Left colon (tissue), 2 donors: Measurements from ENCODE around the gene PRKAG3. TPM values are rescaled to one million over a fixed set of nuclear protein-coding genes. Genes with fewer than 3 reads are reported as not detected.

Source experiments
- ATAC-seq: fragments of 200-7000 bp; cut with Tn5 transposase; one replicate; pipeline ENCODE4 v1.9.1; 2020; ENCODE audit warnings: mild to moderate bottlenecking, moderate library complexity
- DNase-seq, 2 donors: peaks; one replicate each; pipeline ENCODE4 v3.0.0-alpha.2; 2020
- intact Hi-C, 2 donors: fragments of 100-400 bp; cut with DNase I in 1 of 2; cut with micrococcal nuclease in 1 of 2; formaldehyde crosslinking; loops; one replicate each; pipeline versions ENCODE4 v1.11.2 to v1.14.0; 2022; cut with DNase I, micrococcal nuclease
- total RNA-seq, 2 donors: library from RNA; stranded (reverse); fragmentation: NEBNext Ultra II Directional; extraction: Animal tissue kit (Norgen Biotek cat#: 25700); gene quantifications; one replicate each; pipeline ENCODE4 v1.2.1, GENCODE V29; 2021
- donor health status: DM: no; HTN: no; CAD: no.
- donor health status: DM: yes; HTN: yes; CAD: no.

PRKAG3 gene
- total RNA-seq, 2 donors from 2014 or later = not detected

DNA sequence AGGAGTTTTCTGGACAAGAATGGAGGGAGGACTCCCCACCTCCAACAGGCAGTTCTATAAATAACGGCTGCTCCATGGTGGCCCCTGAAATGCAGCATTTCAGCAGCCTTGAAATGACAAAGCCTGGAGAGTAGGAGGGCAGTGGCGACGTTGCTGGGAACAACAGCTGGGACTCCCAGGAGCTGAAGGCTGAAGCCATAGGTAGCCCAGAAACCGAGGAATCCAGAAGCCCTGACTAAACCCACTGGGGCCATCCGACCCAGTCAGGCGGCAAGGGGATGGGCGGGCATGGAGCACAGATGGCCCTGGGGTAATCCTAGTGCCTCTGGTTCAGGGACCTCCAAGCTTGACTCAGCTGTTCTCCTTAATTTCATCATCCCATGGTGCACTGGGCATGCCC is 9.0 kb downstream of the PRKAG3 start:
- intact Hi-C loops = no loop called here
- ATAC-seq (no peak), DNase-seq (no peak)

DNA sequence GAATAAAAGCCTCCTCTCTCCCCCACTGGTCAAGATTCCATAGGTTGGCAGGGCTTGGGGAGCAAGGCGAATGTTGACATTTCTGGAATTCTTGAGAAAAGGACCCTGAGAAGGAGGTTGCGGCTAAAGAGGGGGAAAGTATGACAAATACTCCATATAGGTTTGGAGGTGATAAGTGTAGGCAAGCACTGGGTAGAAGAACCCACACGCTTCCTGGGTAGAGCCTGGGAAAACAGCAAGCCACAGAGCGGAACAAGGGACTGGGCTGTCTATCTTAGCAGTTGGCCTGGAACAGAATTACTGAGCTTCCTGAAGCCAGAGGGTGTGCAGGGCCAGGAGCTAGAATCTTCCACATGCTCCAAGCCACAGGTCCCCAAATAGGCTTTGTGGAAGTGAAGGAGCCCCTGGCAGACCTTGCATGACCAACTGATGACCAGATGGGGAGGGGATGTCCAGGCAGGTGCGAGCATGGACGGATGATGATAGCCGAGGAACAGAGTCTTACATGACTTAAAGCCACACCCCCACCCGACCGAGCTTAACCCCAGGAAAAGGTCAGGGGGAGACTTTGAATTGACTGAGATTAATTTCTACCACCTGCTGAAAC is 9.9 kb downstream of the PRKAG3 start:
- ATAC-seq (no peak), DNase-seq (no peak)
- intact Hi-C loops = no loop called here

GRCh38 chr2:218820746-218821369 is 10.7 kb downstream of the PRKAG3 start:
- ATAC-seq = no peak

GRCh38 chr2:218819093-218819492 is 12.5 kb downstream of the PRKAG3 start:
- no peak for ATAC-seq
- DNase-seq = no peak
- intact Hi-C loops = no loop called here

More at GRCh38 chr2:218820746-218821369, 10.7 kb downstream of the PRKAG3 start:
- no peak for DNase-seq
- intact Hi-C loops = no loop called here

- DNase-seq (no peak), ATAC-seq (no peak)
- intact Hi-C loops = no loop called here
These were observed 15.0 kb downstream of the PRKAG3 start for GRCh38 chr2:218816561-218817011.

GRCh38 chr2:218815649-218816048 is 16.0 kb downstream of the PRKAG3 start:
- intact Hi-C loops = no loop called here
- DNase-seq (no peak), ATAC-seq (no peak)

- intact Hi-C loops = no loop called here
- ATAC-seq (no peak), DNase-seq (no peak)
These were observed 16.4 kb downstream of the PRKAG3 start for GRCh38 chr2:218815244-218815637.

DNA sequence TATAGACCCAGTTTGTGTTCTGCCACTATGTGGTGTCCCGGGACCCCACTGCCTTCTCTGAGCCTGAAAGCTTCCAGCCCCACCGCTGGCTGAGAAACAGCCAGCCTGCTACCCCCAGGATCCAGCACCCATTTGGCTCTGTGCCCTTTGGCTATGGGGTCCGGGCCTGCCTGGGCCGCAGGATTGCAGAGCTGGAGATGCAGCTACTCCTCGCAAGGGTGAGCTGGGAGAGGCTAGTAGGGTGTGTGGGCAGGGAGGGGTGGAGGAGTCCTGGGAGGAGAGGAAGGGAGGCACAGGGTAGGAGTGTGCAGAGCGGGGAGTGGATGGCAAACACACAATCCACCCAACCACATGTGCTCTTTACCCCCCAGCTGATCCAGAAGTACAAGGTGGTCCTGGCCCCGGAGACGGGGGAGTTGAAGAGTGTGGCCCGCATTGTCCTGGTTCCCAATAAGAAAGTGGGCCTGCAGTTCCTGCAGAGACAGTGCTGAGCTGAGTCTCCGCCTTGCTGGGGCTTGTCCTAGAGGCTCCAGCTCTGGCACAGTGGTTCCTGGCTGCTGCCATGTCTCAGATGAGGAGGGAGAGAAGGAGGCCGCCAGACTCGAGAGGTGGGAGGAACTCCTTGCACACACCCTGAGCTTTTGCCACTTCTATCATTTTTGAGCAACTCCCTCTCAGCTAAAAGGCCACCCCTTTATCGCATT is 16.9 kb downstream of the PRKAG3 start:
- DNase-seq (peak; percentile 35 to 46), ATAC-seq (peak; percentile 91)

DNA sequence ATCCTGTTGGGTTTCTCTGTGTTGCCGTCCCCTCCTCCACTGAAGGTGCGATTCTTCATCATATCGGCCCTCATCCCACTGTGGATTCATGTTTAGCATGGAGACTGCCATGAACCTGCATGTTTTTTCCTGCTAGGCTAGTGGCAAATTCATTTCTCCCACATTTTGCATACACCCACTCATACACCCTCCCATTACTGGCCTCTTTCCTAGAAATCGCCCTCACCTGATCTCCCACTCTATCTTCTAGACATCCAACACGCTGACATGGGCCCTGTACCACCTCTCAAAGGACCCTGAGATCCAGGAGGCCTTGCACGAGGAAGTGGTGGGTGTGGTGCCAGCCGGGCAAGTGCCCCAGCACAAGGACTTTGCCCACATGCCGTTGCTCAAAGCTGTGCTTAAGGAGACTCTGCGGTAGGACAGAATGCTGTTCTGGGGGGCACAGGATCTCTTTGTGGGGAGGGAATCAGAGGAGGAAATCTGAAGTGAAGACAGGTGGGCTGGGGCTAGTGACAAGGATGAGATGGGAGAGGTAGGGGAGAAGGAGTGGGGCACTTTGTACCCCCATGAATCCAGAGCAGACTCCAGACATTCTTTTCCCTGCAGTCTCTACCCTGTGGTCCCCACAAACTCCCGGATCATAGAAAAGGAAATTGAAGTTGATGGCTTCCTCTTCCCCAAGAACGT is 17.7 kb downstream of the PRKAG3 start:
- peak; percentile 96 for ATAC-seq
- DNase-seq = peak; percentile 75 to 76
- intact Hi-C loops = no loop called here

More for the DNA sequence above, 16.9 kb downstream of the PRKAG3 start:
- intact Hi-C loops = no loop called here

- ATAC-seq (no peak), DNase-seq (no peak)
- intact Hi-C loops = no loop called here
These were observed 18.7 kb downstream of the PRKAG3 start for GRCh38 chr2:218812861-218813260.

DNA sequence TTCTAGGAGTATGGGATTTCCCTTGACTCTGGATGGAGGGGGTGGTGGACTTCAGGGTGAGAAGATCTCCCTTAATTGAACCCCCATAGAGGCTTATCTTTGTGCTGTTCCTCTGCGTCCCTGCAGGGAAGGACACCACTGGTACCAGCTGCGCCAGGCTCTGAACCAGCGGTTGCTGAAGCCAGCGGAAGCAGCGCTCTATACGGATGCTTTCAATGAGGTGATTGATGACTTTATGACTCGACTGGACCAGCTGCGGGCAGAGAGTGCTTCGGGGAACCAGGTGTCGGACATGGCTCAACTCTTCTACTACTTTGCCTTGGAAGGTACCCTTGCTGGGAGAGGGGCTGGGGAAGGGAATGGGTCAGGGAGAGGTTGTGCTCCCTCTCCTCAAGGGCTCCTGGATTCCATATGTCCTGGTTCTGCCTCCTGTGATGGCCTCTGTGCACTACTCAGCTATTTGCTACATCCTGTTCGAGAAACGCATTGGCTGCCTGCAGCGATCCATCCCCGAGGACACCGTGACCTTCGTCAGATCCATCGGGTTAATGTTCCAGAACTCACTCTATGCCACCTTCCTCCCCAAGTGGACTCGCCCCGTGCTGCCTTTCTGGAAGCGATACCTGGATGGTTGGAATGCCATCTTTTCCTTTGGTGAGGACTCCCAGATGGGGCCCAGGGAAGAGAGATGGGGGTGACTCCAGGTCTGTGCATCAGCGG is 19.3 kb downstream of the PRKAG3 start:
- no peak for DNase-seq
- intact Hi-C loops = no loop called here
- no peak for ATAC-seq

GRCh38 chr2:218811382-218811781 is 20.2 kb downstream of the PRKAG3 start:
- ATAC-seq = no peak
- intact Hi-C loops = no loop called here
- no peak for DNase-seq

DNA sequence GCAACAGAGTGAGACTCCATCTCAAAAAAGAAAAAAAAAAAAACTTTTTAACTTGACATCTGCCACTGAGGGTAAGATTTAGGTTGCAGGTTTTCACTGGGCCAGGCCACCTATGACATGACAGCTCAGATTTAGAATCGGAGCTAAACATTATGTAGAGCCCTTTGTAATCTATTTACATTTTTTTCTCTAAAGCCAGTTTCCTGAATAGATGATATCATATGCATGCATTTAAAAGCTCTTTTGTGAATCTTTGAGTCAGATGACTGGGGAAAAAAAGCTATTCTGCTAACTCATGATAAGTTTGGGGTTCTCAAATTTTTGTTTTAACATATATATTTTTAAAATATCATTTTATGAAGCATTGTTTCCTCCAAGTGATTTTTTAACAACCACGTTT is 21.3 kb downstream of the PRKAG3 start:
- DNase-seq = no peak
- intact Hi-C loops = no loop called here
- ATAC-seq = no peak

DNA sequence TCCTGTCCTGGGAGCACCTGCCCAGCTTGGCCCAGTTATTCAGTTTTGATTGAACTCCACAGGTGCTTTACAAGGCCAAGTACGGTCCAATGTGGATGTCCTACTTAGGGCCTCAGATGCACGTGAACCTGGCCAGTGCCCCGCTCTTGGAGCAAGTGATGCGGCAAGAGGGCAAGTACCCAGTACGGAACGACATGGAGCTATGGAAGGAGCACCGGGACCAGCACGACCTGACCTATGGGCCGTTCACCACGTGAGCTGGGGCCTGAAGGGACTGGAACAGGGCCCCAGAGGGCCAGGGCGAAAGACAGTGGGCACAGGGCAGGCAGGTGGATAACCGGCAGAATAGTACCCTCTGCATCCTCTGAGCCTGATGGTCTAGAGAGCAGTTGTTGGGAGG is 22.1 kb downstream of the PRKAG3 start:
- DNase-seq = no peak
- no peak for ATAC-seq
- intact Hi-C loops = no loop called here

DNA sequence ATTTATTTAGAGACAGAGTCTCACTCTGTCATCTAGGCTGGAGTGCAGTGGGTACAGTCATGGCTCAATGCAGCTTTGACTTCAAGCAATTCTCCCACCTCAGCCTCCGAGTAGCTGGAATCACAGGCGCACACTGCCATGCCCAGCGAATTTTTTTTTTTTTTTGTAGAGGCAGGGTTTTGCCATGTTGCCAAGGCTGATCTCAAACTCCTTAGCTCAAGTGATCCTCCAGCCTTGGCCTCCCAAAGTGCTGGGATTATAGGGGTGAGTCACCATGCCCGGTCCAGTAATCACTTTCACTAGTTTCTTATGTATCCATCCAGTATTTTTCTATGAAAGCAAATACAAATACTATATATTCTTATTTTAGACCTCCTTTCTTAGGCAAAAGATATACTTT is 24.0 kb downstream of the PRKAG3 start:
- DNase-seq (no peak), ATAC-seq (no peak)
- intact Hi-C loops = no loop called here

DNA sequence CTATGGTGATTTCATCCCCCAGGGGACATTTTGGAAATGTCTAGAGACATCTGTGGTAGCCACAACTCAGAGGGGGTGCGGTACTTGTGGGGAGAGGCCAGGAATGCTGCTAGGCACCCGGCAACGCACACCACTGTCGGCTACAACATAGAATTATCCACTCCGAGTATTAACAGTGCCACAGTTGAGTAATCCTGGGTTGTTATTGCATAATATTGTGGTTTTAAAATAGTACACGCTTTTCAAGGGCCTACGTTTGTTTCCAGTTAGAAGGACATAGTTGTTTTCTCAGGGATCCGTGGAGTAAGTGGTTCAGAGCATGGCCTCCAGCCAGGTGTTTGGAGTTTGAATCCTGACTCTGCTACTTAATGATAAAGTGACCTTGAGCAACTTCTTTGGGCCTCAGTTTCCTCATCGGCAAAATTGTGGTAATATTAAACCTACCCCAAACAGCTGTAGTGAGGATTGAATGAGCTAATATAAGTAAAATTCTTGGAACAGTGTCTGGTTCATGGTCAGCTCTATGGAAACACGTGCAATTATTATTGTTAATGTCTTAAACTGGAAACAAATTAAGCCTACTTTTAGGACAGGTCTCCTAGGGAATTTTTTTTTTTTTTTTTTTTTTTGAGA is 25.1 kb downstream of the PRKAG3 start:
- DNase-seq = peak; percentile 17 to 61
- intact Hi-C loops = no loop called here
- ATAC-seq = peak; percentile 30

GRCh38 chr2:218805627-218806026 is 26.0 kb downstream of the PRKAG3 start:
- intact Hi-C loops = no loop called here
- DNase-seq (no peak), ATAC-seq (peak; percentile 9)

- intact Hi-C loops = no loop called here
- no peak for ATAC-seq
- DNase-seq = no peak
These were observed 26.8 kb downstream of the PRKAG3 start for GRCh38 chr2:218804817-218805216.
